Tibial artery (tissue), 4 donors: Measurements from ENCODE around the gene LCE1A.

Experiments used
- DNase-seq, 2 donors: peaks; one replicate each; pipeline ENCODE4 v3.0.0-alpha.2; 2019
- H3K27ac ChIP-seq, 2 donors: fragments of 200-600 bp; sonication (generic) in 1 of 2; 1 replicate in 1 of 2; 2 replicates in 1 of 2; pipeline ENCODE4 v1.5.1; 2018 to 2019; ENCODE audit warnings: mild to moderate bottlenecking in 1 of 2
- H3K27me3 ChIP-seq, 2 donors: fragments of 200-600 bp; sonication (generic) in 1 of 2; one replicate each; pipeline versions ENCODE4 v1.5.1 to v1.6.0; 2016 to 2019
- H3K36me3 ChIP-seq, 3 donors: fragments of 200-600 bp; sonication (generic) in 2 of 3; one replicate each; pipeline ENCODE4 v1.5.1; 2016 to 2019; ENCODE audit warnings: mild to moderate bottlenecking in 2 of 3
- H3K4me1 ChIP-seq, 4 donors: fragments of 200-600 bp; sonication (generic) in 2 of 4; 1 replicate in 3 of 4; 2 replicates in 1 of 4; pipeline ENCODE4 v1.5.1; 2016 to 2019
- H3K4me3 ChIP-seq, 2 donors: fragments of 200-600 bp; sonication (generic) in 1 of 2; 1 replicate in 1 of 2; 2 replicates in 1 of 2; pipeline ENCODE4 v1.5.1; 2018 to 2019; ENCODE audit warnings: mild to moderate bottlenecking in 2 of 2
- H3K9me3 ChIP-seq, 3 donors: fragments of 200-600 bp; sonication (generic) in 1 of 3; one replicate each; pipeline ENCODE4 v1.5.1; 2016 to 2019
- CTCF ChIP-seq, 2 experiments: fragments of 200-600 bp in 1 of 2; fragments of 450-650 bp in 1 of 2; IDR thresholded peaks; one replicate each; pipeline ENCODE4 v1.5.1; 2017 to 2019; ENCODE audit warnings: antibody characterized with exemption in 2 of 2, mild to moderate bottlenecking in 1 of 2, moderate library complexity in 1 of 2
- intact Hi-C: fragments of 100-400 bp; cut with DNase I; formaldehyde crosslinking; loops from one replicate; pipeline ENCODE4 v1.15.0; 2023; ENCODE audit warnings: low total_unique reads

Gene LCE1A

GRCh38 chr1:152823294-152823693 is 4.0 kb upstream of the LCE1A start:
- H3K36me3 ChIP-seq, result no peaks in the 10 kb centered on the region
- H3K4me3 ChIP-seq, result no peak overlapping the region
- no peak for DNase-seq
- H3K4me1 ChIP-seq, result no peaks in the 10 kb centered on the region
- intact Hi-C loops, result no loop called here
- TF ChIP-seq CTCF (IDR thresholded peaks at IDR 0.05), result no peak
- no peaks in the 10 kb centered on the region for H3K27me3 ChIP-seq
- H3K9me3 ChIP-seq, result no peaks in the 10 kb centered on the region
- H3K27ac ChIP-seq, result no peak overlapping the region

GRCh38 chr1:152824964-152825363 is 2.3 kb upstream of the LCE1A start:
- intact Hi-C loops, result no loop called here
- Histone ChIP-seq H3K36me3 (no peaks in the 10 kb centered on the region), H3K4me3 (no peak overlapping the region), H3K9me3 (no peaks in the 10 kb centered on the region), H3K27me3 (no peaks in the 10 kb centered on the region), H3K27ac (no peak overlapping the region), H3K4me1 (no peaks in the 10 kb centered on the region)
- DNase-seq, result no peak
- no peak for TF ChIP-seq CTCF (IDR thresholded peaks at IDR 0.05)

- no peaks in the 10 kb centered on the region for H3K4me1 ChIP-seq
- DNase-seq, result no peak
- intact Hi-C loops, result no loop called here
- no peaks in the 10 kb centered on the region for H3K9me3 ChIP-seq
- no peaks in the 10 kb centered on the region for H3K36me3 ChIP-seq
- no peak overlapping the region for H3K4me3 ChIP-seq
- no peaks in the 10 kb centered on the region for H3K27me3 ChIP-seq
- H3K27ac ChIP-seq, result no peak overlapping the region
- no peak for TF ChIP-seq CTCF (IDR thresholded peaks at IDR 0.05)
Measured at GRCh38 chr1:152836870-152837269, 9.6 kb downstream of the LCE1A start.

- intact Hi-C loops, result no loop called here
- Histone ChIP-seq H3K4me1 (no peaks in the 10 kb centered on the region), H3K27me3 (no peaks in the 10 kb centered on the region), H3K27ac (no peak within 1 kb of the TSS), H3K36me3 (no peaks in the 10 kb centered on the region), H3K4me3 (no peak within 1 kb of the TSS), H3K9me3 (no peaks in the 10 kb centered on the region)
- TF ChIP-seq CTCF (IDR thresholded peaks at IDR 0.05), result no peak
- no peak for DNase-seq
Measured at GRCh38 chr1:152842556-152842955, 15.3 kb downstream of the LCE1A start, which contains the start of gene LCE6A. LCE6A (plus strand) TSS chr1:152842856; CDS start chr1:152843521, 665 bp downstream.

GRCh38 chr1:152855661-152856060 is 28.4 kb downstream of the LCE1A start:
- no peak overlapping the region for H3K4me3 ChIP-seq
- no peak for DNase-seq
- TF ChIP-seq CTCF (IDR thresholded peaks at IDR 0.05), result no peak
- no peaks in the 10 kb centered on the region for H3K27me3 ChIP-seq
- H3K36me3 ChIP-seq, result no peaks in the 10 kb centered on the region
- H3K9me3 ChIP-seq, result no peaks in the 10 kb centered on the region
- no peaks in the 10 kb centered on the region for H3K4me1 ChIP-seq
- no peak overlapping the region for H3K27ac ChIP-seq
- intact Hi-C loops, result no loop called here

GRCh38 chr1:152858062-152858461 is 30.8 kb downstream of the LCE1A start:
- no peaks in the 10 kb centered on the region for H3K9me3 ChIP-seq
- H3K27me3 ChIP-seq, result no peaks in the 10 kb centered on the region
- no peaks in the 10 kb centered on the region for H3K36me3 ChIP-seq
- no peak for TF ChIP-seq CTCF (IDR thresholded peaks at IDR 0.05)
- no peak overlapping the region for H3K27ac ChIP-seq
- no peak for DNase-seq
- intact Hi-C loops, result no loop called here
- no peaks in the 10 kb centered on the region for H3K4me1 ChIP-seq
- no peak overlapping the region for H3K4me3 ChIP-seq
